ENCODE results near the gene G2E3. TPM values are rescaled to one million over a fixed set of nuclear protein-coding genes. Genes with fewer than 3 reads are reported as not detected.
"Not testable (repeated sequence)": the region's sequence is repeated elsewhere in the genome, so short reads cannot be mapped to it uniquely, and the experiment has no call there.

Gene G2E3
- total and polyA plus RNA-seq, 4 donors: 2.4 to 14.0 (median 5.7) TPM

DNA sequence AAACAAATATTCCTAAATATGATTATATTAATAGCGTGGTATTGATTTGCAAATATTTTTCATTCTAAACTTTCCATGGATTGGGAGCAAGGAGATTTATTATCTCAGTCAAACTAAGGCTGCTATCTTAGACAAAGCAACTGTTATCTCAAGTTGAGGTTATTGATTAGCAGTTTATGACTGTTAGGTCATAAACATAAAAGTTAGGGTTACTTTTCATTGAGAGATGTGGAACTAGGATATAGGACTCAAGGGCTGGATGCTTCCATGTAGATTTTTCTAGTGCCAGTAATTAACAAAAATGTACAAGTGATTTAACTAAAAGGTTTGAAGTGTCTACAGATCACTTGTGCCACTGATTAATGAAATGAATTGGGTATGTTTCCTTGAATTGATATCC lies 82.2 kb downstream of the G2E3 start:
- 87% methylated on average over 1 of the region's 1 CpG for WGBS
- Histone ChIP-seq H3K4me3 (ENCODE audit: low read depth in 1 of 3, low read length in 3 of 3) (no peak overlapping the region), H3K9me3 (ENCODE audit: control insufficient read depth in 4 of 4, low read length in 3 of 4) (peaks cover 0 to 3% (median 1%) of the 10 kb centered on the region in 4 donors), H3K27me3 (ENCODE audit: control insufficient read depth in 4 of 4, insufficient read depth in 4 of 4, low read length in 3 of 4) (no peaks in the 10 kb centered on the region), H3K27ac (ENCODE audit: low read depth in 1 of 2, low read length in 2 of 2) (no peak overlapping the region), H3K9ac (ENCODE audit: low read depth in 1 of 2, low read length in 2 of 2) (no peak overlapping the region), H3K36me3 (ENCODE audit: control insufficient read depth in 4 of 4, insufficient read depth in 3 of 4, low read depth in 1 of 4, low read length in 3 of 4) (peaks cover 0 to 34% (median 25%) of the 10 kb centered on the region in 4 donors), H3K4me1 (ENCODE audit: control insufficient read depth in 4 of 4, insufficient read depth in 4 of 4, low read length in 3 of 4) (no peaks in the 10 kb centered on the region)
- TF ChIP-seq, protein P1, sequence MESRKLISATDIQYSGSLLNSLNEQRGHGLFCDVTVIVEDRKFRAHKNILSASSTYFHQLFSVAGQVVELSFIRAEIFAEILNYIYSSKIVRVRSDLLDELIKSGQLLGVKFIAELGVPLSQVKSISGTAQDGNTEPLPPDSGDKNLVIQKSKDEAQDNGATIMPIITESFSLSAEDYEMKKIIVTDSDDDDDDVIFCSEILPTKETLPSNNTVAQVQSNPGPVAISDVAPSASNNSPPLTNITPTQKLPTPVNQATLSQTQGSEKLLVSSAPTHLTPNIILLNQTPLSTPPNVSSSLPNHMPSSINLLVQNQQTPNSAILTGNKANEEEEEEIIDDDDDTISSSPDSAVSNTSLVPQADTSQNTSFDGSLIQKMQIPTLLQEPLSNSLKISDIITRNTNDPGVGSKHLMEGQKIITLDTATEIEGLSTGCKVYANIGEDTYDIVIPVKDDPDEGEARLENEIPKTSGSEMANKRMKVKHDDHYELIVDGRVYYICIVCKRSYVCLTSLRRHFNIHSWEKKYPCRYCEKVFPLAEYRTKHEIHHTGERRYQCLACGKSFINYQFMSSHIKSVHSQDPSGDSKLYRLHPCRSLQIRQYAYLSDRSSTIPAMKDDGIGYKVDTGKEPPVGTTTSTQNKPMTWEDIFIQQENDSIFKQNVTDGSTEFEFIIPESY (IDR thresholded peaks at IDR 0.05): no peak
- TF ChIP-seq NR2F2 (IDR thresholded peaks at IDR 0.05): no peak
- no peak for TF ChIP-seq CTCF (IDR thresholded peaks at IDR 0.05; ENCODE audit: low read depth, low read length, missing input control)
- no peak for DNase-seq (ENCODE audit: low spot score)

DNA sequence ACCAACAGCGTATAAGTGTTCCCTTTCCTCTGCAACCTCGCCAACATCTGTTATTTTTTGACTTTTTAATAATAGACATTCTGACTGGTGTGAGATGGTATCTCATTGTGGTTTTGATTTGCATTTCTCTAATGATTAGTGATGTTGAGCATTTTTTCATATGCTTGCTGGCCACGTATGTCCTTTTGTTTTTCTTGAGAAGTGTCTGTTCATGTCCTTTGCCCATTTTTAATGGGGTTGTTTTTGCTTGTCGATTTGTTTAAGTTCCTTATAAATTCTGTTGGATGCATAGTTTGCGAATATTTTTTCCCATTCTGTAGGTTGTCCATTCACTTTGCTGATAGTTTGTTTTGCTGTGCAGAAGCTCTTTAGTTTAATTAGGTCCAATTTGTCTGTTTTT lies 85.5 kb downstream of the G2E3 start:
- not testable (repeated sequence) for H3K4me3 ChIP-seq (ENCODE audit: low read depth in 1 of 3, low read length in 3 of 3); H3K9ac ChIP-seq (ENCODE audit: low read depth in 1 of 2, low read length in 2 of 2); H3K27me3 ChIP-seq (ENCODE audit: control insufficient read depth in 4 of 4, insufficient read depth in 4 of 4, low read length in 3 of 4); DNase-seq (ENCODE audit: low spot score); H3K9me3 ChIP-seq (ENCODE audit: control insufficient read depth in 4 of 4, low read length in 3 of 4); H3K4me1 ChIP-seq (ENCODE audit: control insufficient read depth in 4 of 4, insufficient read depth in 4 of 4, low read length in 3 of 4); H3K27ac ChIP-seq (ENCODE audit: low read depth in 1 of 2, low read length in 2 of 2)
- H3K36me3 ChIP-seq (ENCODE audit: control insufficient read depth in 4 of 4, insufficient read depth in 3 of 4, low read depth in 1 of 4, low read length in 3 of 4): peaks cover 3 to 32% (median 26%) of the 10 kb centered on the region in 4 donors
- whole genome bisulfite sequencing: 96% methylated on average over 5 of the region's 5 CpGs

DNA sequence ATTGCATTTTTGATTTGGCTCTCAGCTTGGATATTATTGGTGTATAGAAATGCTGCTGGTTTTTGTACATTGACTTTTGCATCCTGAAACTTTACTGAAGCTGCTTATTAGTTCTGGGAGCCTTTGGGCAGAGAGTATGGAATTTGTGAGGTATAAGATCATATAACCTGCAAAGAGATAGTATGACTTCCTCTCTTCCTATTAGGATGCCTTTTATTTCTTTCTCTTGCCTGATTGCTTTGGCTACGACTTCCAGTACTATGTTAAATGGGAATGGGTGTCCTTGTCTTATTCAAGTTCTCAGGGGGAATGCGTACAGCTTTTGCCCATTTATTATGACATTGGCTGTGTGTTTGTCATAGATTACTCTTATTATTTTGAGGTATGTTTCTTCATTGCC lies 86.6 kb downstream of the G2E3 start:
- over 99% methylated on average over 2 of the region's 2 CpGs for WGBS
- H3K27me3 ChIP-seq (ENCODE audit: control insufficient read depth in 4 of 4, insufficient read depth in 4 of 4, low read length in 3 of 4): no peaks in the 10 kb centered on the region
- H3K4me3 ChIP-seq (ENCODE audit: low read depth in 1 of 3, low read length in 3 of 3): no peak overlapping the region
- H3K4me1 ChIP-seq (ENCODE audit: control insufficient read depth in 4 of 4, insufficient read depth in 4 of 4, low read length in 3 of 4): no peaks in the 10 kb centered on the region
- DNase-seq (ENCODE audit: low spot score): no peak
- TF ChIP-seq SP1 (IDR thresholded peaks at IDR 0.05) (no peak), RAD21 (IDR thresholded peaks at IDR 0.05) (no peak), REST (IDR thresholded peaks at IDR 0.05) (no peak), HNF4A (conservative IDR thresholded peaks at IDR 0.05) (no peak), FOXA1 (IDR thresholded peaks at IDR 0.05) (no peak), FOXA2 (IDR thresholded peaks at IDR 0.05) (no peak)
- no peak overlapping the region for H3K9ac ChIP-seq (ENCODE audit: low read depth in 1 of 2, low read length in 2 of 2)
- peaks cover 3 to 31% (median 26%) of the 10 kb centered on the region in 4 donors for H3K36me3 ChIP-seq (ENCODE audit: control insufficient read depth in 4 of 4, insufficient read depth in 3 of 4, low read depth in 1 of 4, low read length in 3 of 4)
- no peak overlapping the region for H3K27ac ChIP-seq (ENCODE audit: low read depth in 1 of 2, low read length in 2 of 2)
- peaks cover 0 to 3% (median 1%) of the 10 kb centered on the region in 4 donors for H3K9me3 ChIP-seq (ENCODE audit: control insufficient read depth in 4 of 4, low read length in 3 of 4)
